GM12892 (cell line): ENCODE data around the gene FEM1C.

Experiments used
- POLR2AphosphoS5 ChIP-seq: IDR thresholded peaks from 2 replicates; pipeline ENCODE4 v1.6.1; 2011; ENCODE audit warnings: low read depth, low read length, control low read depth
- TAF1 ChIP-seq: IDR thresholded peaks from 2 replicates; pipeline ENCODE4 v1.6.1; 2011; ENCODE audit warnings: low read depth, mild to moderate bottlenecking, control low read depth, low read length, borderline replicate concordance

GRCh38 chr5:115526604-115527003 lies 18.0 kb downstream of the FEM1C start:
- TF ChIP-seq POLR2AphosphoS5 (no peak), TAF1 (no peak)
